Nephron (organoid): ENCODE measurements around the gene DLGAP1.

ENCODE experiments used
- H3K27ac Mint-ChIP-seq, 3 experiments: 2 replicates each; pipeline ENCODE4 v1.8.0; 2020; ENCODE audit warnings: mixed read lengths in 3 of 3, mild to moderate bottlenecking in 2 of 3, moderate library complexity in 1 of 3
- H3K27me3 Mint-ChIP-seq: 2 replicates; pipeline ENCODE4 v1.8.0; 2021; ENCODE audit warnings: low read depth, mild to moderate bottlenecking, moderate library complexity, mixed read lengths
- H3K36me3 Mint-ChIP-seq: 2 replicates; pipeline ENCODE4 v1.8.0; 2020; ENCODE audit warnings: low read depth, mixed read lengths
- H3K4me1 Mint-ChIP-seq: 2 replicates; pipeline ENCODE4 v1.8.0; 2020; ENCODE audit warnings: mixed read lengths
- H3K4me3 Mint-ChIP-seq, 3 experiments: 2 replicates each; pipeline ENCODE4 v1.8.0; 2020; ENCODE audit warnings: mild to moderate bottlenecking in 3 of 3, mixed read lengths in 3 of 3, moderate library complexity in 2 of 3
- H3K9me3 Mint-ChIP-seq: 2 replicates; pipeline ENCODE4 v1.8.0; 2020; ENCODE audit warnings: mixed read lengths
- TF ChIP-seq, protein P1 (sequence below), 3 experiments: fragments of 200-600 bp; sonication (generic); IDR thresholded peaks; one replicate each; pipeline ENCODE4 v1.5.0; 2021; ENCODE audit warnings: antibody characterized with exemption in 3 of 3; ENCODE audit not compliant: unreplicated experiment in 3 of 3

Gene DLGAP1

DNA sequence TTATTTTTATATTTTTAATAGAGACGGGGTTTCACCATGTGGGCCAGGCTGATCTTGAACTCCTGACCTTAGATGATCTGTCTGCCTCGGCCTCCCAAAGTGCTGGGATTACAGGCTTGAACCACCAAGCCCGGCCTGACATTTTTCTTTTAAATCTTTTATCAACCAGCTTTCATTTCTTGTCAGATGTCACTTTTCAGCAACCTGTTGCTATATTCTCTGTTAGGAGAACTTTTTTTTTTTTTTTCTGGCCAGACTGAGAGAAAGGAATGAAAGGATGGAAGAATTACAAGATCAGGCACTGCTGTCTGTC lies 858.8 kb downstream of the DLGAP1 start:
- Mint-ChIP-seq H3K9me3 (no peaks in the 10 kb centered on the region), H3K27ac (peak overlapping the region; percentile 96 to 98 (median 98)), H3K27me3 (no peaks in the 10 kb centered on the region)

DNA sequence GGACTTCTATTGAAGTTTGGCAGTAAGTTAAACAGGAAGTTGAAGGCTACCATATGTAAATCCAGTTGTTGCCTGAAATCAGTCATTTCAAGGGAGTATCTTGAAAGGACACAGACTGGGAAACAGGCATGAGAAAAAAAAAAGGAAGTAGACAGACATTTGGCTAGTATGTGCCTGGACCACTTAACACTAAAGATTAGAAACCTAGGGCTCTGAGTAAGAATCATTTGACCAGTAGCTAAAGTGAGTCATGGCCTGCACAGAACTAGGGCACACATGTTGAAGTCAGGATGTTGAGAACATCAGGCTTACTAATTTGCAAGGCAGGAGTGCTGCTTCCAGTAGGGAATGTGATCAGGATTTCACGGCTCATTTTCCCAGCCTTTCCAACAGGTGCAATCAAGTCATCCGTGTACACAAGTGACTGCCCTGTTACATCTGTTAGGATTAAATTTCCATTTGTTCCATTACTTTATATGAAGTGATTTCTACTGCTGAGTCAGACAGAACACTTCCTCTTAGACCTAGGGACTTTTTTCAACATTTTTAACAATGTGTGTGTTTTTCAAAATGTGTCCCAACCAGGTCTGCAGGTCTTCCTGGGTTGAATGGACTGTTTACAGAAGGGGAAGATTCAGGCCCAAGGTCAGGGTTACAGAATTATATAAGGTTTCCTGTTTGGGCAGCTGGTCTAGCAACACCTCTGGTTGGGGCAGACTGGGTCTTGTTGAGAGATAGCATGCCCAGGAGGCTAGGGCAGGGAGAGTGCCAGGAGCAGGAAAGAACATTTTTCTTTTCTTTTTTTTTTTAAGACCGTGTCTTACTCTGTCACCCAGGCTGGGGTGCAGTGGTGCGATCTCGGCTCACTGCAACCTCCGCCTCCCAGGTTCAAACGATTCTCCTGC lies 859.5 kb downstream of the DLGAP1 start:
- Mint-ChIP-seq H3K27ac (peak overlapping the region; percentile 96 to 98 (median 98)), H3K9me3 (no peaks in the 10 kb centered on the region), H3K4me1 (peaks cover 63% of the 10 kb centered on the region), H3K27me3 (no peaks in the 10 kb centered on the region), H3K36me3 (no peaks in the 10 kb centered on the region), H3K4me3 (peak overlapping the region; percentile 81 to 95 (median 83))
- TF ChIP-seq, protein P1, sequence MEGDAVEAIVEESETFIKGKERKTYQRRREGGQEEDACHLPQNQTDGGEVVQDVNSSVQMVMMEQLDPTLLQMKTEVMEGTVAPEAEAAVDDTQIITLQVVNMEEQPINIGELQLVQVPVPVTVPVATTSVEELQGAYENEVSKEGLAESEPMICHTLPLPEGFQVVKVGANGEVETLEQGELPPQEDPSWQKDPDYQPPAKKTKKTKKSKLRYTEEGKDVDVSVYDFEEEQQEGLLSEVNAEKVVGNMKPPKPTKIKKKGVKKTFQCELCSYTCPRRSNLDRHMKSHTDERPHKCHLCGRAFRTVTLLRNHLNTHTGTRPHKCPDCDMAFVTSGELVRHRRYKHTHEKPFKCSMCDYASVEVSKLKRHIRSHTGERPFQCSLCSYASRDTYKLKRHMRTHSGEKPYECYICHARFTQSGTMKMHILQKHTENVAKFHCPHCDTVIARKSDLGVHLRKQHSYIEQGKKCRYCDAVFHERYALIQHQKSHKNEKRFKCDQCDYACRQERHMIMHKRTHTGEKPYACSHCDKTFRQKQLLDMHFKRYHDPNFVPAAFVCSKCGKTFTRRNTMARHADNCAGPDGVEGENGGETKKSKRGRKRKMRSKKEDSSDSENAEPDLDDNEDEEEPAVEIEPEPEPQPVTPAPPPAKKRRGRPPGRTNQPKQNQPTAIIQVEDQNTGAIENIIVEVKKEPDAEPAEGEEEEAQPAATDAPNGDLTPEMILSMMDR (IDR thresholded peaks at IDR 0.05; ENCODE audit: unreplicated experiment in 3 of 3) = no peak

More for the DNA sequence above, 858.8 kb downstream of the DLGAP1 start:
- Mint-ChIP-seq H3K4me1 (peaks cover 57% of the 10 kb centered on the region), H3K36me3 (no peaks in the 10 kb centered on the region), H3K4me3 (peak overlapping the region; percentile 29 to 86 (median 73))
- TF ChIP-seq, protein P1 (IDR thresholded peaks at IDR 0.05; ENCODE audit: unreplicated experiment in 3 of 3) = no peak

- no peaks in the 10 kb centered on the region for H3K36me3 Mint-ChIP-seq
- peak overlapping the region; percentile 96 to 98 (median 98) for H3K27ac Mint-ChIP-seq
- H3K9me3 Mint-ChIP-seq = no peaks in the 10 kb centered on the region
- peaks cover 63% of the 10 kb centered on the region for H3K4me1 Mint-ChIP-seq
- TF ChIP-seq, protein P1 (IDR thresholded peaks at IDR 0.05; ENCODE audit: unreplicated experiment in 3 of 3) = no peak
- H3K4me3 Mint-ChIP-seq = peak overlapping the region; percentile 81 to 95 (median 83)
- H3K27me3 Mint-ChIP-seq = no peaks in the 10 kb centered on the region
Observed at GRCh38 chr18:3594760-3595368, 860.2 kb downstream of the DLGAP1 start.

- H3K4me3 Mint-ChIP-seq = peak overlapping the region; percentile 81 to 95 (median 83)
- peaks cover 63% of the 10 kb centered on the region for H3K4me1 Mint-ChIP-seq
- H3K27ac Mint-ChIP-seq = peak overlapping the region; percentile 96 to 98 (median 98)
- H3K27me3 Mint-ChIP-seq = no peaks in the 10 kb centered on the region
- no peaks in the 10 kb centered on the region for H3K9me3 Mint-ChIP-seq
- TF ChIP-seq, protein P1 (IDR thresholded peaks at IDR 0.05; ENCODE audit: unreplicated experiment in 3 of 3) = peak; percentile 76 to 81 (median 80)
- H3K36me3 Mint-ChIP-seq = no peaks in the 10 kb centered on the region
Observed at GRCh38 chr18:3593904-3594759, 861.0 kb downstream of the DLGAP1 start.

- TF ChIP-seq, protein P1 (IDR thresholded peaks at IDR 0.05; ENCODE audit: unreplicated experiment in 3 of 3) = no peak
- Mint-ChIP-seq H3K36me3 (no peaks in the 10 kb centered on the region), H3K27ac (peak overlapping the region; percentile 96 to 98 (median 98)), H3K9me3 (no peaks in the 10 kb centered on the region), H3K27me3 (no peaks in the 10 kb centered on the region), H3K4me3 (peak overlapping the region; percentile 81 to 95 (median 83)), H3K4me1 (peaks cover 63% of the 10 kb centered on the region)
Observed at GRCh38 chr18:3593381-3593903, 861.7 kb downstream of the DLGAP1 start.
